Esophagus muscularis mucosa (tissue), 4 donors: ENCODE data around the gene PLEKHM2. TPM values are rescaled to one million over a fixed set of nuclear protein-coding genes. Genes with fewer than 3 reads are reported as not detected.

Source experiments
- DNase-seq: peaks from one replicate; pipeline ENCODE4 v3.0.0-alpha.2; 2017; ENCODE audit errors: extremely low spot score
- H3K27ac ChIP-seq, 4 donors: fragments of 200-600 bp; sonication (generic); replicated peaks in 1 of 4; 1 replicate in 3 of 4; 2 replicates in 1 of 4; pipeline ENCODE4 v1.5.1; 2016 to 2019; ENCODE audit warnings: mild to moderate bottlenecking in 1 of 4
- H3K27me3 ChIP-seq, 4 donors: fragments of 200-600 bp; sonication (generic); one replicate each; pipeline versions ENCODE4 v1.5.1 to v1.6.0; 2016 to 2019
- H3K36me3 ChIP-seq, 4 donors: fragments of 200-600 bp; sonication (generic); one replicate each; pipeline ENCODE4 v1.5.1; 2016 to 2019
- H3K4me1 ChIP-seq, 4 donors: fragments of 200-600 bp; sonication (generic); one replicate each; pipeline ENCODE4 v1.5.1; 2016 to 2019
- H3K4me3 ChIP-seq, 4 donors: fragments of 200-600 bp; sonication (generic); 1 replicate in 2 of 4; 2 replicates in 2 of 4; pipeline ENCODE4 v1.5.1; 2016 to 2019; ENCODE audit warnings: mild to moderate bottlenecking in 4 of 4, moderate library complexity in 1 of 4
- H3K9me3 ChIP-seq, 4 donors: fragments of 200-600 bp; sonication (generic); 1 replicate in 3 of 4; 2 replicates in 1 of 4; pipeline ENCODE4 v1.5.1; 2016 to 2019
- CTCF ChIP-seq, 3 experiments: fragments of 200-600 bp in 2 of 3; fragments of 450-650 bp in 1 of 3; sonication (generic) in 2 of 3; IDR thresholded peaks; one replicate each; pipeline ENCODE4 v1.5.1; 2017 to 2019; ENCODE audit warnings: antibody characterized with exemption in 3 of 3, mild to moderate bottlenecking in 2 of 3, moderate library complexity in 1 of 3
- EP300 ChIP-seq: sonication (generic); formaldehyde crosslinking; IDR thresholded peaks from one replicate; pipeline ENCODE4 v1.6.1; 2017; ENCODE audit warnings: antibody characterized with exemption
- POLR2A ChIP-seq: fragments of 450-650 bp; IDR thresholded peaks from one replicate; pipeline ENCODE4 v1.6.1; 2017; ENCODE audit warnings: antibody characterized with exemption, moderate library complexity, mild to moderate bottlenecking, low read depth
- POLR2AphosphoS5 ChIP-seq, 2 donors: sonication (generic); formaldehyde crosslinking; IDR thresholded peaks; one replicate each; pipeline ENCODE4 v1.6.1; 2017; ENCODE audit warnings: antibody characterized with exemption in 2 of 2
- WGBS: methylation state at CpG from one replicate; pipeline ENCODE4 v1.1.5; 2018; 5-methylcytosine and 5-hydroxymethylcytosine counted together
- intact Hi-C: fragments of 100-400 bp; cut with DNase I; formaldehyde crosslinking; loops from one replicate; pipeline ENCODE4 v1.15.1; 2023
- total RNA-seq, 4 donors: library from RNA; depleted of rRNA; stranded (reverse); fragments of >200 nt; gene quantifications; one replicate each; pipeline versions ENCODE4 v1.1.0 to v1.2.1, GENCODE V29; 2016

PLEKHM2 gene
- total RNA-seq, 4 donors from 2014 or later, result 44.4 to 68.2 (median 55.2) TPM

GRCh38 chr1:15728937-15729657 is 45.0 kb downstream of the PLEKHM2 start:
- H3K27ac ChIP-seq, result no peak overlapping the region
- DNase-seq, result no peak
- H3K9me3 ChIP-seq, result no peaks in the 10 kb centered on the region
- peaks cover 78 to 100% (median 99%) of the 10 kb centered on the region in 4 donors for H3K36me3 ChIP-seq
- H3K4me1 ChIP-seq, result peaks cover 0 to 5% (median 0%) of the 10 kb centered on the region in 4 donors
- intact Hi-C loops, result no loop called here
- 88% methylated on average over 21 of the region's 22 CpGs for WGBS
- no peak for TF ChIP-seq POLR2AphosphoS5 (IDR thresholded peaks at IDR 0.05)
- no peak for TF ChIP-seq POLR2A
- TF ChIP-seq EP300, result no peak
- TF ChIP-seq CTCF (IDR thresholded peaks at IDR 0.05), result no peak
- no peak overlapping the region for H3K4me3 ChIP-seq
- no peaks in the 10 kb centered on the region for H3K27me3 ChIP-seq

GRCh38 chr1:15730423-15730822 is 46.3 kb downstream of the PLEKHM2 start:
- Histone ChIP-seq H3K36me3 (peaks cover 77 to 100% (median 99%) of the 10 kb centered on the region in 4 donors), H3K4me1 (peaks cover 0 to 7% (median 4%) of the 10 kb centered on the region in 4 donors), H3K4me3 (no peak overlapping the region), H3K9me3 (no peaks in the 10 kb centered on the region), H3K27me3 (no peaks in the 10 kb centered on the region), H3K27ac (no peak overlapping the region)
- no peak for DNase-seq
- intact Hi-C loops, result no loop called here
- no peak for TF ChIP-seq EP300
- no peak for TF ChIP-seq POLR2A
- TF ChIP-seq POLR2AphosphoS5 (IDR thresholded peaks at IDR 0.05), result no peak
- no peak for TF ChIP-seq CTCF (IDR thresholded peaks at IDR 0.05)
- WGBS, result 94% methylated on average over 10 of the region's 16 CpGs

GRCh38 chr1:15730936-15731335 is 46.8 kb downstream of the PLEKHM2 start:
- no peak for TF ChIP-seq POLR2A
- TF ChIP-seq CTCF (IDR thresholded peaks at IDR 0.05), result no peak
- TF ChIP-seq EP300, result no peak
- TF ChIP-seq POLR2AphosphoS5 (IDR thresholded peaks at IDR 0.05), result no peak
- 100% methylated on average over 7 of the region's 16 CpGs for WGBS
- Histone ChIP-seq H3K4me1 (peaks cover 5 to 12% (median 9%) of the 10 kb centered on the region in 4 donors), H3K9me3 (no peaks in the 10 kb centered on the region), H3K4me3 (no peak overlapping the region), H3K36me3 (peaks cover 74 to 96% (median 94%) of the 10 kb centered on the region in 4 donors), H3K27ac (no peak overlapping the region), H3K27me3 (no peaks in the 10 kb centered on the region)
- no peak for DNase-seq
- intact Hi-C loops, result no loop called here

GRCh38 chr1:15731735-15732685 is 47.9 kb downstream of the PLEKHM2 start:
- TF ChIP-seq POLR2A (no peak), CTCF (IDR thresholded peaks at IDR 0.05) (no peak), EP300 (no peak), POLR2AphosphoS5 (IDR thresholded peaks at IDR 0.05) (no peak)
- no peaks in the 10 kb centered on the region for H3K9me3 ChIP-seq
- intact Hi-C loops, result no loop called here
- no peak overlapping the region for H3K4me3 ChIP-seq
- DNase-seq, result no peak
- H3K36me3 ChIP-seq, result peaks cover 64 to 86% (median 83%) of the 10 kb centered on the region in 4 donors
- no peaks in the 10 kb centered on the region for H3K27me3 ChIP-seq
- peaks cover 12 to 23% (median 17%) of the 10 kb centered on the region in 4 donors for H3K4me1 ChIP-seq
- WGBS, result 90% methylated on average over 27 of the region's 39 CpGs
- no peak overlapping the region for H3K27ac ChIP-seq
